ENCODE measurements around the gene SNX17.

GRCh38 chr2:27370026-27370815 lies at the start of gene SNX17, which contains the start of gene EIF2B4:
- TF ChIP-seq CTCF (IDR thresholded peaks at IDR 0.05) (peak; percentile 13 to 65 (median 54)), POLR2AphosphoS5 (IDR thresholded peaks at IDR 0.05) (peak; percentile 84 to 95 (median 93)), POLR2A (IDR thresholded peaks at IDR 0.05) (peak; percentile 22)
